ENCODE data around the gene GNAS. TPM values are rescaled to one million over a fixed set of nuclear protein-coding genes. Genes with fewer than 3 reads are reported as not detected.

The GNAS gene
- total and polyA plus RNA-seq, 9 of the 15 experiments (the other 6 are each of a cell fraction or from before 2014, with no cell fraction given) = 128 to 648 (median 266) TPM

DNA sequence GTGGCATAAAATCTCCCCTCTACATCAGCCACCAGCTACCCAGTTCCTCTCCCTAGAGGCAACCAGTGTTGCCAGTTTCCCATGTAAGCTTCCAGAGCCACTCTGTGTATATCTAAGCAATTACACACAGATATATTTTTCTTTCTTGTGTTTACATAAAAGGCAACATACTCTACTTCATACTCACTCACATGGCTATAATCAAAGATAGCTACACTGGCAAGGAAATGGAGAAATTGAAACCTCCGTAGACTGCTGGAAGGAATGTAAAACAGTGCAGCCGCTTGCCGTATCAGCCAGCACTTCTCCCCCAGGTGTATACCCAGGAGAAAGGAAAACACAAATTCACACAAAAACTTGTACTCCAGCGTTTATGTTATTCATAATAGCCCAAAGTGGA is 90.0 kb downstream of the GNAS start (continued):
- TF ChIP-seq NBN (IDR thresholded peaks at IDR 0.05; ENCODE audit: low read depth) (no peak), E2F8 (IDR thresholded peaks at IDR 0.05; ENCODE audit: low read depth, partially characterized antibody) (no peak), DNMT1 (IDR thresholded peaks at IDR 0.05) (no peak), HDAC1 (IDR thresholded peaks at IDR 0.05) (no peak), BDP1 (IDR thresholded peaks at IDR 0.05; ENCODE audit: insufficient read depth, insufficient read length) (no peak), SMARCB1 (IDR thresholded peaks at IDR 0.05; ENCODE audit: insufficient read length, low read depth) (no peak), U2AF2 (optimal IDR thresholded peaks at IDR 0.05; ENCODE audit: low read depth, low read length) (no peak)

DNA sequence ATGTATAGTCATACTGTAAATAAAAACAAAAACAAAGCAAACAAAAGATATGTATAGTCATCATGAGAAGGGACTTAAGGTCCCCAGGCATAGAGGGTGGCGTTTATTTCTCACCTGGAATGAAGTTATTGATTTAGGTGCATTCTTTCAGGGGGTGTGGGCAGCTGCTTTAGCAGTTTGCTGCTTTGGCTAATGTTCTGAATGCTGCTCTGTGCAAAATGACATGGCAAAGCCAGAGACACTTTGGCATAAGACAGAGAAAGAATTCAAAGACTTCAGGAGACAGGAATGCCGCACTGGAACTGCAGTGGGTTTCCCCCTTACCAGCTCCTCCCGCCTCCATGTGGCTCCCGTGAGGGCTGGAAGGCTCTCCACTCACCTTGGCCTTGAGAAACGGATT is 92.1 kb downstream of the GNAS start:
- no peaks in the 10 kb centered on the region for H3K9me1 ChIP-seq (ENCODE audit: control insufficient read depth, insufficient read depth, low read length)
- ChIA-PET CTCF (ENCODE audit: low intra/inter-chr PET ratio) (no interaction called here), POLR2A (interaction anchor here (1.2 kb wide), 1 partner anchor 11 kb away, joined by 3 read pairs; no protein-coding TSS in a partner anchor)
- 5% methylated on average over 5 of the region's 5 CpGs for WGBS (ENCODE audit: insufficient coverage, low coverage, missing lambda C conversion rate)
- H2AFZ ChIP-seq (ENCODE audit: low read depth, low read length) = no peak overlapping the region
- H3K79me2 ChIP-seq (ENCODE audit: control insufficient read depth, insufficient read depth, low read length) = no peaks in the 10 kb centered on the region
- BruUV-seq (replicated peaks) = no TSS peak
- no peak for FAIRE-seq
- no peak for DNase-seq (ENCODE audit: extremely low read depth in 1 of 4, low spot score in 3 of 4)
- H3K4me2 ChIP-seq (ENCODE audit: insufficient read depth, low read length) = no peak overlapping the region
- no peak overlapping the region for H3K9ac ChIP-seq (ENCODE audit: insufficient read depth in 1 of 2, low read depth in 2 of 2, low read length in 2 of 2)
- no peaks in the 10 kb centered on the region for H3K9me3 ChIP-seq (replicated peaks; ENCODE audit: control insufficient read depth, insufficient read depth, low read depth, low read length)
- intact Hi-C loops (cut with micrococcal nuclease) (no loop called here), in situ Hi-C loops (cut with MboI) (no loop called here)
- no peak overlapping the region for H3K27ac ChIP-seq (ENCODE audit: extremely low read depth, low read depth, low read length)
- H3K36me3 ChIP-seq (ENCODE audit: control insufficient read depth, insufficient read depth, low read length) = no peaks in the 10 kb centered on the region
- H3K27me3 ChIP-seq (ENCODE audit: control insufficient read depth in 2 of 2, insufficient read depth in 2 of 2, low read length in 2 of 2) = peaks cover 30 to 34% of the 10 kb centered on the region in 2 experiments
- H3K4me3 ChIP-seq = no peak overlapping the region
- H3K4me1 ChIP-seq (replicated peaks in 1 of 2; ENCODE audit: control insufficient read depth in 2 of 2, insufficient read depth in 2 of 2, low read length in 2 of 2) = peaks cover 0 to 4% of the 10 kb centered on the region in 2 experiments; a peak in 1 of 5 replicates
- H4K20me1 ChIP-seq (replicated peaks; ENCODE audit: control insufficient read depth, insufficient read depth, low read length) = no peaks in the 10 kb centered on the region
- no peak for ATAC-seq
- TF ChIP-seq ERF (CRISPR knock-in tag; IDR thresholded peaks at IDR 0.05) = no peak
- no peak for TF ChIP-seq VEZF1 (CRISPR knock-in tag; IDR thresholded peaks at IDR 0.05)
- no peak for TF ChIP-seq GMEB1 (CRISPR knock-in tag; IDR thresholded peaks at IDR 0.05)
- TF ChIP-seq NCOA2 (IDR thresholded peaks at IDR 0.05; ENCODE audit: partially characterized antibody in 2 of 2) = no peak
- TF ChIP-seq RFX7 (CRISPR knock-in tag; IDR thresholded peaks at IDR 0.05) = no peak
- TF ChIP-seq HCFC1 (IDR thresholded peaks at IDR 0.05; ENCODE audit: low read depth, low read length) = no peak
- TF ChIP-seq STAT5A (IDR thresholded peaks at IDR 0.05; ENCODE audit: borderline replicate concordance, low read length) = no peak
- no peak for TF ChIP-seq TSC22D4 (tag; IDR thresholded peaks at IDR 0.05)
- TF ChIP-seq PTTG1 (tag; IDR thresholded peaks at IDR 0.05; ENCODE audit: low read depth) = no peak
